VCaP (cell line): Measurements from ENCODE around the gene LFNG.

Source experiments
- H3K27ac ChIP-seq: fragments of 450-650 bp; 2 replicates; pipeline ENCODE4 v1.5.1; 2017
- CTCF ChIP-seq: fragments of 450-650 bp; conservative IDR thresholded peaks from 2 replicates; pipeline ENCODE4 v1.5.1; 2017; ENCODE audit warnings: mild to moderate bottlenecking, moderate library complexity

LFNG gene

GRCh38 chr7:2537981-2538851 is 18.6 kb downstream of the LFNG start:
- TF ChIP-seq CTCF, result no peak
- H3K27ac ChIP-seq, result no peak overlapping the region

- TF ChIP-seq CTCF, result no peak
- H3K27ac ChIP-seq, result no peak overlapping the region
These were observed 19.7 kb downstream of the LFNG start for GRCh38 chr7:2539031-2539911.

GRCh38 chr7:2540133-2540532 is 20.6 kb downstream of the LFNG start:
- TF ChIP-seq CTCF, result no peak
- H3K27ac ChIP-seq, result no peak overlapping the region

GRCh38 chr7:2540641-2541051 is 21.1 kb downstream of the LFNG start:
- TF ChIP-seq CTCF, result no peak
- no peak overlapping the region for H3K27ac ChIP-seq

GRCh38 chr7:2541291-2542010 is 21.9 kb downstream of the LFNG start:
- no peak overlapping the region for H3K27ac ChIP-seq
- no peak for TF ChIP-seq CTCF

GRCh38 chr7:2542011-2542915 is 22.7 kb downstream of the LFNG start:
- H3K27ac ChIP-seq, result no peak overlapping the region
- no peak for TF ChIP-seq CTCF
